Panc1 (cell line): ENCODE measurements around the gene MAP3K4.

Source experiments
- CTCF ChIP-seq: fragments of 450-650 bp; IDR thresholded peaks from 2 replicates; pipeline ENCODE4 v1.5.1; 2017; ENCODE audit warnings: mild to moderate bottlenecking
- POLR2AphosphoS5 ChIP-seq: IDR thresholded peaks from 2 replicates; pipeline ENCODE4 v1.6.1; 2012; ENCODE audit warnings: mild to moderate bottlenecking, low read depth, low read length, moderate library complexity
- REST ChIP-seq, 2 experiments: IDR thresholded peaks; 2 replicates each; pipeline ENCODE4 v1.6.1; 2011 to 2012; ENCODE audit warnings: low read depth in 2 of 2, control low read depth in 1 of 2, low read length in 1 of 2, mild to moderate bottlenecking in 1 of 2, moderate library complexity in 1 of 2; ENCODE audit not compliant: insufficient read depth in 1 of 2

- no peak for TF ChIP-seq REST (IDR thresholded peaks at IDR 0.05; ENCODE audit: insufficient read depth in 1 of 2, low read depth in 2 of 2, low read length in 1 of 2)
- no peak for TF ChIP-seq POLR2AphosphoS5
- no peak for TF ChIP-seq CTCF
Observed at GRCh38 chr6:161053103-161053502, 61.5 kb downstream of the MAP3K4 start.
